H7 (cell line): ENCODE data around the gene DNAJC3. TPM values are rescaled to one million over a fixed set of nuclear protein-coding genes. Genes with fewer than 3 reads are reported as not detected.
A peak's percentile ranks its signal among the peaks of the same experiment; 100 is the strongest.

Source experiments
- DNase-seq: peaks from one replicate; pipeline ENCODE4 v3.0.0; 2012
- H3K27me3 ChIP-seq: 2 replicates; pipeline ENCODE4 v1.6.0; 2011; ENCODE audit warnings: mild to moderate bottlenecking, low read length; ENCODE audit not compliant: control insufficient read depth, insufficient read depth
- H3K36me3 ChIP-seq: replicated peaks from 2 replicates; pipeline ENCODE4 v1.5.1; 2011; ENCODE audit warnings: low read length; ENCODE audit not compliant: control insufficient read depth, insufficient read depth
- H3K4me3 ChIP-seq: 2 replicates; pipeline ENCODE4 v1.5.1; 2011; ENCODE audit warnings: low read depth, mild to moderate bottlenecking, control low read depth, low read length, moderate library complexity; ENCODE audit not compliant: insufficient read depth
- total RNA-seq: library from RNA; depleted of rRNA; stranded (reverse); fragments of >200 nt; shearing (Covaris generic); gene quantifications from 2 replicates; pipeline ENCODE4 v1.2.3, GENCODE V29; 2014; rRNA removed

The DNAJC3 gene, protein sequence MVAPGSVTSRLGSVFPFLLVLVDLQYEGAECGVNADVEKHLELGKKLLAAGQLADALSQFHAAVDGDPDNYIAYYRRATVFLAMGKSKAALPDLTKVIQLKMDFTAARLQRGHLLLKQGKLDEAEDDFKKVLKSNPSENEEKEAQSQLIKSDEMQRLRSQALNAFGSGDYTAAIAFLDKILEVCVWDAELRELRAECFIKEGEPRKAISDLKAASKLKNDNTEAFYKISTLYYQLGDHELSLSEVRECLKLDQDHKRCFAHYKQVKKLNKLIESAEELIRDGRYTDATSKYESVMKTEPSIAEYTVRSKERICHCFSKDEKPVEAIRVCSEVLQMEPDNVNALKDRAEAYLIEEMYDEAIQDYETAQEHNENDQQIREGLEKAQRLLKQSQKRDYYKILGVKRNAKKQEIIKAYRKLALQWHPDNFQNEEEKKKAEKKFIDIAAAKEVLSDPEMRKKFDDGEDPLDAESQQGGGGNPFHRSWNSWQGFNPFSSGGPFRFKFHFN
- 14.0 and 18.7 TPM in 2 replicates for total RNA-seq

- Histone ChIP-seq H3K36me3 (no peaks in the 10 kb centered on the region), H3K27me3 (no peaks in the 10 kb centered on the region), H3K4me3 (peak within 1 kb of the TSS; percentile 77)
- peak; percentile 98 for DNase-seq
These were observed at the start of gene DNAJC3 for GRCh38 chr13:95676762-95677563. DNAJC3 (plus strand) TSS chr13:95677139; CDS start chr13:95677256, 117 bp downstream.

DNA sequence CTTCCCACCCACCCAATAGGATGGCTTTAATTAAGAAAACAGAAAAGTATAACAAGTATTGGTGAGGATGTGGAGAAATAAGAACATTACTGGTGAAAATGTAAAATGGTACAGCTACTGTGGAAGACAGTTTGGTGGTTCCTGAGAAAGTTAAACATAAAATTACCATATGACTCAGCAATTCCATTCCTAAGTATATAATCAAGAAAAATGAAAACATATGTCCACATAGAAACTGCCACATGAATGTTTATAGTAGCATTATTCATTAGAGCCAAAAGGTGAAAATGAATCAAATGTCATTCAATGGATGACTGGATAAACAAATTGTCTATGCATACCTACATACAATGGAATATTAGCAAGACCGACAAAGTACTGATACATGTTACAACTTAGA lies 49.3 kb upstream of the DNAJC3 start:
- H3K36me3 ChIP-seq, result peaks cover 5% of the 10 kb centered on the region
- no peak overlapping the region for H3K4me3 ChIP-seq
- no peaks in the 10 kb centered on the region for H3K27me3 ChIP-seq
- DNase-seq, result no peak

DNA sequence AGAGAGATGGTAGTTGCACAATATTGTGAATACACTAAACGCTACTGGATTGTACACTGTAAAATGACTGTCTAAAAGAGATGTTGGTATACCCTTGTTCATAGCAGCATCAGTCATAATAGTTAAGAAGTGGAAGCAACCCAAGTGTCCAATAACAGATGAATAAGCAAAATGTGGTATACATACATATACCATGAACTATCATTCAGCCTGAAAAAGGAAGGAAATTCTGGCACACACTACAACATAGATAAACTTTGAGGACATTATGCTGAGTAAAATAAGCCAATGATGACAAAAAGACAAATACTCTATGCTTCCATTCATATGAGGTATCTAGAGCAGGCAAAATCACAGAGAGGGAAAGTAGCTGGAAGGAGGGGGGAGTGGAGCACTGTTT lies 48.5 kb upstream of the DNAJC3 start:
- Histone ChIP-seq H3K27me3 (no peaks in the 10 kb centered on the region), H3K4me3 (no peak overlapping the region), H3K36me3 (peaks cover 3% of the 10 kb centered on the region)
- DNase-seq, result no peak

- Histone ChIP-seq H3K4me3 (no peak overlapping the region), H3K27me3 (no peaks in the 10 kb centered on the region), H3K36me3 (peaks cover 3% of the 10 kb centered on the region)
- no peak for DNase-seq
These were observed 47.9 kb upstream of the DNAJC3 start for GRCh38 chr13:95629071-95629470.

- Histone ChIP-seq H3K4me3 (no peak overlapping the region), H3K36me3 (peaks cover 6% of the 10 kb centered on the region), H3K27me3 (no peaks in the 10 kb centered on the region)
- DNase-seq, result no peak
These were observed 46.3 kb upstream of the DNAJC3 start for GRCh38 chr13:95630593-95630992.

- H3K27me3 ChIP-seq, result no peaks in the 10 kb centered on the region
- DNase-seq, result no peak
- H3K36me3 ChIP-seq, result peaks cover 7% of the 10 kb centered on the region
- no peak overlapping the region for H3K4me3 ChIP-seq
These were observed 40.1 kb upstream of the DNAJC3 start for GRCh38 chr13:95636853-95637252.

- Histone ChIP-seq H3K4me3 (peak overlapping the region; percentile 10; the same call in 1 of the 2 replicates), H3K36me3 (peaks cover 4% of the 10 kb centered on the region), H3K27me3 (peaks cover 2% of the 10 kb centered on the region)
- peak; percentile 50 for DNase-seq
These were observed 35.5 kb upstream of the DNAJC3 start for GRCh38 chr13:95641291-95642027.

DNA sequence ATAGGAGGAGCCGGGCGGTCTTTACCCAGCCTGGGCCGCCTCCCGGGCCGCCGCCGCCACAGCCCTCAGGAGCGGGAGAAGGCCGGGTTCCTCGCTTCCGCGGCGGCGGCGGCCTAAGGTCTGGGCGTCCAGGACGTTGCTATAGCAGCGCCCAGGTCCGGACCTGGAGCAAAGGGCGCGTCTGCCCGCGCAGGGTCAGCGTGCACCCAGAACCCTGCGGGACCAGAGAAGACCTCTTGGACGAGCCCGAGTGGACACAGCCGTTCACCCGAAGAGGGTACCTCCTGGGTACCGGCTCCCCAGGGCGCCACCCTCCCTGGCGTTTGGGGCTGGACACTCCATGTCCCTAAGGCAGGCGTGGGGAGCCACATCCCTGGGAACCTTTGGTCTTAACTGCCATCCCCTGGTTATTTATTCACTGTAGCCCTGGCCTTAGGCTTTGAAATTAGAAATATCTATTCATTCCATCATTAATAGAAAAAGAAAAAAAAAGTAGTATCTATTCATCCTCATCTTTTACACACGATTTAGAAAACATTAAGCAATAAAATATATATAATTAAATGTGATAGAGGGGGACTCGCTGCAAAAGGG lies 34.8 kb upstream of the DNAJC3 start:
- peak overlapping the region; percentile 22; the same call in 1 of the 2 replicates for H3K4me3 ChIP-seq
- H3K27me3 ChIP-seq, result peaks cover 2% of the 10 kb centered on the region
- DNase-seq, result no peak
- peaks cover 1% of the 10 kb centered on the region for H3K36me3 ChIP-seq

GRCh38 chr13:95642999-95643398 lies 33.9 kb upstream of the DNAJC3 start:
- Histone ChIP-seq H3K36me3 (peaks cover 1% of the 10 kb centered on the region), H3K27me3 (peaks cover 2% of the 10 kb centered on the region), H3K4me3 (peak overlapping the region; percentile 77; the same call in 1 of the 2 replicates)
- DNase-seq, result peak; percentile 37

DNA sequence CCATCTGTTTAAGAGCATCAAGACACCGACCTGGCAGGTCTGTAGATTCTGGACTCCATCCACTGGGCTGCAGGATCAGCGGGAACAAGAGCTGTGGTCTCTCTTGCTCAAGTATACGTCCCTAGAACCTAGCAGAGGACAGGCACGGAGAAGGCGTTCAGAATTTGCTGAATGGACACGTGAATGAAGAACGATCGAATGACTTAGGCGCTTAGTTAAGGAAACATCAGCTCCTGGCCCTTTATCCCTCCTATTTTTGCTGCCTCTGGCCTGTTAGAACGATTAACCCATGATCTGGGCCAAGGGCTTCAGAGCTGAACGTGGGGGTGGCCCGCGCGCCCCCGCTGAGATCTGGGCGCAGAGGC lies 33.4 kb upstream of the DNAJC3 start:
- H3K36me3 ChIP-seq, result peaks cover 1% of the 10 kb centered on the region
- H3K4me3 ChIP-seq, result peak overlapping the region; percentile 77
- H3K27me3 ChIP-seq, result peaks cover 2% of the 10 kb centered on the region
- DNase-seq, result no peak

DNA sequence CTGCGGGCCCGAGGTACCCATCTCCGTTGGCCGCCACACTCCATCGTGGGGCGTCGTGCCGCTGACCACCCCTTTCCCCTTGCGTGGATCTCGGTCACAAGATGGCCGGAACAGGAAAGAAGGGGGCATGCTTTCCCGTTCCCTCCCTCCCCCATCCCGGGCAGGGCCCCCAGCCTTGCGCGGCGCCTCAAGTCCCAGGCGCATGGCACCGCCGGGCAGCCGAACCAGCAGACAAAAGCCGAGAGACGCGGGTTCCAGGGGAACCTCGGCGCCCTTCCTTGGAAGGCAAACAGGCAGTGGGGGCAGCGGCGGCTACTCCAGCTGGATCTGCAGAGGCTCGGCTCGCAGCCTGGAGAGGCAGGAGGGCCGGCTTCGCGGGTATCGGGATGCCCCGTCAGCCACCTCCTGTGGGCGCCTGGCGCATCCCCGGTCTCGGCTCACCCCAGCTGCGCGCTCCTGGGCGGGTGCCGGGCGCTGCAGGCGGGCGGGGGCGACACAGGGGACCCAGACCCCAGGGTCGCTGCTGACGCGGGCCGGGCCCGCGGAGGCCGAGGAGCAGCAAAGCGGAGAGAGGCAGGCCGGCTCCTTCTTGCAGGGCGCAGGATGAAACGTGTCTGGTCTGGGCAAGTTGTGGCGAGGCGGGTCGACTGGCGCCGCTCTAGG lies 32.9 kb upstream of the DNAJC3 start:
- DNase-seq, result peak; percentile 75
- Histone ChIP-seq H3K4me3 (peak overlapping the region; percentile 77), H3K27me3 (peaks cover 2% of the 10 kb centered on the region), H3K36me3 (no peaks in the 10 kb centered on the region; the same call in none of the 2 replicates)

GRCh38 chr13:95644601-95645052 lies 32.3 kb upstream of the DNAJC3 start, which contains the start of gene DZIP1:
DZIP1 (minus strand) TSS chr13:95644706; CDS start chr13:95642029, 2,677 bp downstream.
- H3K27me3 ChIP-seq, result peaks cover 2% of the 10 kb centered on the region
- peak; percentile 94 for DNase-seq
- H3K4me3 ChIP-seq, result peak within 1 kb of the TSS; percentile 77
- H3K36me3 ChIP-seq, result no peaks in the 10 kb centered on the region; the same call in none of the 2 replicates

GRCh38 chr13:95647321-95647720 lies 29.6 kb upstream of the DNAJC3 start:
- H3K4me3 ChIP-seq, result no peak overlapping the region
- DNase-seq, result no peak
- no peaks in the 10 kb centered on the region for H3K36me3 ChIP-seq
- peaks cover 2% of the 10 kb centered on the region for H3K27me3 ChIP-seq
